Measurements from ENCODE around the gene TNIK.

DNA sequence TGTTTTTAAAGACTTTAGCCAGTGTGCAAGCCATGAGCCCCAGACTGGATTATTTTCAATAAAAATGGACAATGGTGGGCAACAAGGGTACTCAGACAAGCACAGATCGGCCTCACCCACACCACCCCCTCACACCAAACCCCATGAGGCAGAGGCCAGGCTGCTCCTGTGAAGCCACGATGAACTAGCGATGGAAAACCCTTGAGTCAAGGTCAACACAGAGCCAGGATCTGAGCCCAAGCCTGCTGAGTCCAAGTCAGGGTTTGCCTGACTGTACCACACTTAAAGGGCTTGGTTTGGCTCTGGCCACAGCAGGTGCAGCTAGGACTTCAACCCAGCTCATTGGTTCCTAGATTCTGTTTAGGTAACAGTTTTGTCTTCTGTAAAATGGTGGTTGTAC, 302.2 kb downstream of the TNIK start:
- TF ChIP-seq, protein P1, sequence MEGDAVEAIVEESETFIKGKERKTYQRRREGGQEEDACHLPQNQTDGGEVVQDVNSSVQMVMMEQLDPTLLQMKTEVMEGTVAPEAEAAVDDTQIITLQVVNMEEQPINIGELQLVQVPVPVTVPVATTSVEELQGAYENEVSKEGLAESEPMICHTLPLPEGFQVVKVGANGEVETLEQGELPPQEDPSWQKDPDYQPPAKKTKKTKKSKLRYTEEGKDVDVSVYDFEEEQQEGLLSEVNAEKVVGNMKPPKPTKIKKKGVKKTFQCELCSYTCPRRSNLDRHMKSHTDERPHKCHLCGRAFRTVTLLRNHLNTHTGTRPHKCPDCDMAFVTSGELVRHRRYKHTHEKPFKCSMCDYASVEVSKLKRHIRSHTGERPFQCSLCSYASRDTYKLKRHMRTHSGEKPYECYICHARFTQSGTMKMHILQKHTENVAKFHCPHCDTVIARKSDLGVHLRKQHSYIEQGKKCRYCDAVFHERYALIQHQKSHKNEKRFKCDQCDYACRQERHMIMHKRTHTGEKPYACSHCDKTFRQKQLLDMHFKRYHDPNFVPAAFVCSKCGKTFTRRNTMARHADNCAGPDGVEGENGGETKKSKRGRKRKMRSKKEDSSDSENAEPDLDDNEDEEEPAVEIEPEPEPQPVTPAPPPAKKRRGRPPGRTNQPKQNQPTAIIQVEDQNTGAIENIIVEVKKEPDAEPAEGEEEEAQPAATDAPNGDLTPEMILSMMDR (IDR thresholded peaks at IDR 0.05 in 8 of 11, conservative IDR thresholded peaks at IDR 0.05 in 3 of 11), result no peak
- TF ChIP-seq POLR2A (IDR thresholded peaks at IDR 0.05), result no peak
